ENCODE measurements around the gene CCNB2.

Gene CCNB2

GRCh38 chr15:59166601-59167265 lies 61.8 kb downstream of the CCNB2 start:
- no peak for DNase-seq (ENCODE audit: low spot score)

GRCh38 chr15:59168536-59168935 lies 63.6 kb downstream of the CCNB2 start:
- no peak for DNase-seq (ENCODE audit: low spot score)

- peak; percentile 71 for DNase-seq (ENCODE audit: low spot score)
Measured at GRCh38 chr15:59169251-59169708, 64.3 kb downstream of the CCNB2 start.

GRCh38 chr15:59170295-59171066 lies 65.5 kb downstream of the CCNB2 start:
- peak; percentile 53 for DNase-seq (ENCODE audit: low spot score)

- no peak for DNase-seq (ENCODE audit: low spot score)
Measured at GRCh38 chr15:59171067-59171397, 66.1 kb downstream of the CCNB2 start.

GRCh38 chr15:59172289-59172901 lies 67.4 kb downstream of the CCNB2 start:
- DNase-seq (ENCODE audit: low spot score), result no peak

GRCh38 chr15:59173194-59173593 lies 68.2 kb downstream of the CCNB2 start:
- no peak for DNase-seq (ENCODE audit: low spot score)

GRCh38 chr15:59174151-59174834 lies 69.3 kb downstream of the CCNB2 start:
- DNase-seq (ENCODE audit: low spot score), result no peak

Measured in pons (tissue), 1 donor.